ENCODE results near the gene SINHCAF. TPM values are rescaled to one million over a fixed set of nuclear protein-coding genes. Genes with fewer than 3 reads are reported as not detected.
"Not testable (repeated sequence)": the region's sequence is repeated elsewhere in the genome, so short reads cannot be mapped to it uniquely, and the experiment has no call there.

SINHCAF gene
- total RNA-seq, 6 donors from 2014 or later, result 26.2 to 96.9 (median 42.0) TPM

- 84 to 97% methylated on average over 3 of the region's 3 CpGs for WGBS, 2 donors
- Histone ChIP-seq H3K4me3 (no peak overlapping the region), H3K27me3 (no peaks in the 10 kb centered on the region), H3K4me1 (no peaks in the 10 kb centered on the region), H3K9me3 (no peaks in the 10 kb centered on the region), H3K36me3 (no peaks in the 10 kb centered on the region), H3K27ac (no peak overlapping the region)
- DNase-seq (no peak), ATAC-seq (ENCODE audit: low FRiP score in 2 of 2) (no peak)
- TF ChIP-seq, protein P1, sequence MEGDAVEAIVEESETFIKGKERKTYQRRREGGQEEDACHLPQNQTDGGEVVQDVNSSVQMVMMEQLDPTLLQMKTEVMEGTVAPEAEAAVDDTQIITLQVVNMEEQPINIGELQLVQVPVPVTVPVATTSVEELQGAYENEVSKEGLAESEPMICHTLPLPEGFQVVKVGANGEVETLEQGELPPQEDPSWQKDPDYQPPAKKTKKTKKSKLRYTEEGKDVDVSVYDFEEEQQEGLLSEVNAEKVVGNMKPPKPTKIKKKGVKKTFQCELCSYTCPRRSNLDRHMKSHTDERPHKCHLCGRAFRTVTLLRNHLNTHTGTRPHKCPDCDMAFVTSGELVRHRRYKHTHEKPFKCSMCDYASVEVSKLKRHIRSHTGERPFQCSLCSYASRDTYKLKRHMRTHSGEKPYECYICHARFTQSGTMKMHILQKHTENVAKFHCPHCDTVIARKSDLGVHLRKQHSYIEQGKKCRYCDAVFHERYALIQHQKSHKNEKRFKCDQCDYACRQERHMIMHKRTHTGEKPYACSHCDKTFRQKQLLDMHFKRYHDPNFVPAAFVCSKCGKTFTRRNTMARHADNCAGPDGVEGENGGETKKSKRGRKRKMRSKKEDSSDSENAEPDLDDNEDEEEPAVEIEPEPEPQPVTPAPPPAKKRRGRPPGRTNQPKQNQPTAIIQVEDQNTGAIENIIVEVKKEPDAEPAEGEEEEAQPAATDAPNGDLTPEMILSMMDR (IDR thresholded peaks at IDR 0.05), result no peak
- TF ChIP-seq EP300 (IDR thresholded peaks at IDR 0.05) (no peak), POLR2A (IDR thresholded peaks at IDR 0.05) (no peak), POLR2AphosphoS5 (IDR thresholded peaks at IDR 0.05) (no peak)
These were observed 62.3 kb downstream of the SINHCAF start for GRCh38 chr12:31263661-31264060.

DNA sequence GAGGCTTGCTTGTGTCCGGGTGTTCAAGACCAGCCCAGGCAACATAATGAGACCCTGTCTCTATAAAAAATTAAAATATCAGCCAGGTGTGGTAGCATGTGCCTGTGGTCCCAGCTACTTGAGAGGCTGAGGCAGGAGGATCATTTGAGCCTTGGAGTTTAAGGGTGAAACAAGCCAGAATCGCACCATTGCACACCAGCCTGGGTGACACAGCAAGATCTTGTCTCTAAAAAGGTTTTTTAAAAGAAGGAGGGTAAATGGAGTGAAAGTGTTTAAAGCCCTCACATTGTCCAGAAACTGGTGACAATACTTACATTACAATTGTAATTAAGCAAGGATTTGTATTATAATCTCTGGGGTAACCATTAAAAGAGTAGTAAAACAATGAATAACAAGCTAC, 64.2 kb downstream of the SINHCAF start:
- no peaks in the 10 kb centered on the region for H3K9me3 ChIP-seq
- TF ChIP-seq EP300 (IDR thresholded peaks at IDR 0.05) (no peak), POLR2AphosphoS5 (IDR thresholded peaks at IDR 0.05) (no peak), POLR2A (IDR thresholded peaks at IDR 0.05) (no peak)
- TF ChIP-seq, protein P1 (IDR thresholded peaks at IDR 0.05), result no peak
- no peaks in the 10 kb centered on the region for H3K27me3 ChIP-seq
- H3K4me1 ChIP-seq, result no peaks in the 10 kb centered on the region
- H3K36me3 ChIP-seq, result no peaks in the 10 kb centered on the region
- DNase-seq (no peak), ATAC-seq (ENCODE audit: low FRiP score in 2 of 2) (no peak)
- no peak overlapping the region for H3K4me3 ChIP-seq
- H3K27ac ChIP-seq, result no peak overlapping the region
- 93 to 94% methylated on average over 2 of the region's 2 CpGs for WGBS, 2 donors

DNA sequence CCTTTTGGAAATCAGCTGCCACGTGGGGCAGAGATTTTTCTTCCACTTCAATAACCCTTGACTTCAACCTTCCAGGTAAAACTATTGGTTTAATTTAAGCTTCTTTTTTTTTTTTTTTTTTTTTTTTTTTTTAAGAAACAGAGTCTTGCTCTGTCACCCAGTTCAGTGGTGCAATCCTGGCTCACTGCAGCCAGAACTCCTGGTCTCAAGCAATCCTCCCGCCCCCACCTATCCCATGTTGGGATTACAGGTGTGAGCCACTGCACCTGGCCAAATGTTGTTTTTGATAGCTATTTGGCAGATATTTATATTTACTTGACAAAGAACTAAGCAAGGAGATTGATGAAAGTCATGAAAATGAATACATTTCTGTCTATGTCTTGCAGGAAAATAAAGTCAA, 65.1 kb downstream of the SINHCAF start:
- no peak overlapping the region for H3K27ac ChIP-seq
- TF ChIP-seq POLR2A (IDR thresholded peaks at IDR 0.05), result no peak
- no peak for TF ChIP-seq EP300 (IDR thresholded peaks at IDR 0.05)
- TF ChIP-seq, protein P1 (IDR thresholded peaks at IDR 0.05), result no peak
- no peak for TF ChIP-seq POLR2AphosphoS5 (IDR thresholded peaks at IDR 0.05)
- no peak for DNase-seq
- H3K9me3 ChIP-seq, result no peaks in the 10 kb centered on the region
- no peak for ATAC-seq (ENCODE audit: low FRiP score in 2 of 2)
- H3K4me1 ChIP-seq, result no peaks in the 10 kb centered on the region
- H3K27me3 ChIP-seq, result no peaks in the 10 kb centered on the region
- H3K4me3 ChIP-seq, result no peak overlapping the region
- WGBS, 2 donors, result 60 to 82% methylated on average over 2 of the region's 2 CpGs
- H3K36me3 ChIP-seq, result no peaks in the 10 kb centered on the region

GRCh38 chr12:31259136-31259886, 66.6 kb downstream of the SINHCAF start:
- no peaks in the 10 kb centered on the region for H3K36me3 ChIP-seq
- no peaks in the 10 kb centered on the region for H3K9me3 ChIP-seq
- H3K27me3 ChIP-seq, result no peaks in the 10 kb centered on the region
- no peaks in the 10 kb centered on the region for H3K4me1 ChIP-seq
- no peak for TF ChIP-seq EP300 (IDR thresholded peaks at IDR 0.05)
- TF ChIP-seq POLR2A (IDR thresholded peaks at IDR 0.05), result no peak
- TF ChIP-seq POLR2AphosphoS5 (IDR thresholded peaks at IDR 0.05), result no peak
- TF ChIP-seq, protein P1 (IDR thresholded peaks at IDR 0.05), result no peak
- no peak overlapping the region for H3K27ac ChIP-seq
- ATAC-seq (ENCODE audit: low FRiP score in 2 of 2), result no peak
- H3K4me3 ChIP-seq, result no peak overlapping the region
- 82 to 87% methylated on average over 8 of the region's 8 CpGs for WGBS, 2 donors
- DNase-seq, result no peak

DNA sequence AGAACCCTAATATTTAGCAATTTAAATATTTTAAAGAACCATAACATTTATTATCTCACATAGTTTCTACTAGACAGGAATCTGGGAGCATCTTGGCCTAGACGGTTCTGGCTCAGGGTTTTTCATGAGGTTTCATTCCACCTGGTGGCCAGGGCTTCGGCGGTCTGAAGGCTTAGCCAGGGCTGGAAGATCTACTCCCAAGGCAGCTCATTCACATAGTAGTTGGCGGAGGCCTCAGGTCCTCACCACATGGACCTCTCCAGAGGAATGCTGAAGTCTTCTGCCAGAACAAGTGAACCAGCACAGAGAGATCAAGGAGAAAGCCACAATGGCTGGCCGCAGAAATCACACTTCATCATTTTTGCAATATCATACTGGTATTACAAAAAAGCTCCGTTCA, 68.2 kb downstream of the SINHCAF start:
- TF ChIP-seq EP300 (IDR thresholded peaks at IDR 0.05) (no peak), POLR2A (IDR thresholded peaks at IDR 0.05) (no peak), POLR2AphosphoS5 (IDR thresholded peaks at IDR 0.05) (no peak)
- TF ChIP-seq, protein P1 (IDR thresholded peaks at IDR 0.05), result no peak

GRCh38 chr12:31251707-31252611, 74.0 kb downstream of the SINHCAF start:
- WGBS, 2 donors, result 58 to 83% methylated on average over 19 to 34 of the region's 34 CpGs
- not testable (repeated sequence) for H3K9me3 ChIP-seq; H3K27ac ChIP-seq; H3K4me1 ChIP-seq; H3K27me3 ChIP-seq; H3K36me3 ChIP-seq; ATAC-seq (ENCODE audit: low FRiP score in 2 of 2)
- H3K4me3 ChIP-seq, result peak overlapping the region in 1 of 4 donors; percentile 30
- peak in 1 of 2 donors; percentile 84 for DNase-seq

More for the DNA sequence above, 68.2 kb downstream of the SINHCAF start:
- H3K4me3 ChIP-seq, result no peak overlapping the region
- no peak overlapping the region for H3K27ac ChIP-seq
- 67 to 77% methylated on average over 6 of the region's 6 CpGs for WGBS, 2 donors
- H3K9me3 ChIP-seq, result no peaks in the 10 kb centered on the region
- H3K27me3 ChIP-seq, result no peaks in the 10 kb centered on the region
- ATAC-seq (ENCODE audit: low FRiP score in 2 of 2), result no peak
- no peaks in the 10 kb centered on the region for H3K36me3 ChIP-seq
- H3K4me1 ChIP-seq, result no peaks in the 10 kb centered on the region
- no peak for DNase-seq
